CD4-positive, alpha-beta T cell (primary cell): ENCODE measurements around the gene ROCK2. TPM values are rescaled to one million over a fixed set of nuclear protein-coding genes. Genes with fewer than 3 reads are reported as not detected.

Source experiments
- ATAC-seq: fragments of 200-7000 bp; cut with Tn5 transposase; one replicate; pipeline ENCODE4 v1.10.0; 2022; ENCODE audit warnings: mild to moderate bottlenecking; ENCODE audit not compliant: poor library complexity
- CTCF ChIA-PET: fragments of 350-600 bp; sonication (Branson Sonifier 250); formaldehyde crosslinking; loops from one replicate; lab custom pipeline; 2021; ENCODE audit warnings: antibody characterized with exemption, inconsistent platforms; lab: Charles Lee
- POLR2A ChIA-PET: fragments of 350-600 bp; sonication (Branson Sonifier 250); formaldehyde crosslinking; loops from one replicate; lab custom pipeline; 2021; ENCODE audit warnings: antibody characterized with exemption, inconsistent platforms; lab: Charles Lee
- DNase-seq, 14 experiments: peaks; one replicate each; pipeline ENCODE4 v3.0.0-alpha.2; 2013 to 2020; ENCODE audit warnings: mixed read lengths in 2 of 14
- H3K27ac ChIP-seq, 2 donors: one replicate each; pipeline versions ENCODE4 v1.5.1 to v1.7.0; 2013; ENCODE audit warnings: low read length in 2 of 2, low read depth in 1 of 2, mild to moderate bottlenecking in 1 of 2
- H3K27me3 ChIP-seq, 2 experiments: 1 replicate in 1 of 2; 2 replicates in 1 of 2; pipeline versions ENCODE4 v1.6.1 to v1.7.0; 2013; ENCODE audit warnings: low read length in 2 of 2, control low read depth in 1 of 2, mild to moderate bottlenecking in 1 of 2, moderate library complexity in 1 of 2; ENCODE audit not compliant: insufficient read depth in 2 of 2, control insufficient read depth in 1 of 2
- H3K36me3 ChIP-seq: one replicate; pipeline ENCODE4 v1.6.1; 2013; ENCODE audit warnings: low read length, control low read depth; ENCODE audit not compliant: insufficient read depth
- H3K4me1 ChIP-seq: one replicate; pipeline ENCODE4 v1.6.1; 2013; ENCODE audit warnings: low read length, control low read depth; ENCODE audit not compliant: insufficient read depth
- H3K4me3 ChIP-seq: one replicate; pipeline ENCODE4 v1.5.1; 2013; ENCODE audit warnings: mild to moderate bottlenecking, low read length, moderate library complexity
- H3K9me3 ChIP-seq, 2 experiments: 1 replicate in 1 of 2; 2 replicates in 1 of 2; pipeline versions ENCODE4 v1.6.1 to v1.7.0; 2013; ENCODE audit warnings: low read length in 2 of 2, mild to moderate bottlenecking in 2 of 2, control low read depth in 1 of 2, moderate library complexity in 1 of 2; ENCODE audit not compliant: control insufficient read depth in 1 of 2, insufficient read depth in 1 of 2
- H3K27ac Mint-ChIP-seq: one replicate; pipeline ENCODE4 v1.8.0; 2020; ENCODE audit warnings: mixed read lengths
- H3K27me3 Mint-ChIP-seq: one replicate; pipeline ENCODE4 v1.8.0; 2021; ENCODE audit warnings: mixed read lengths
- H3K36me3 Mint-ChIP-seq: one replicate; pipeline ENCODE4 v1.8.0; 2021; ENCODE audit warnings: low read depth, mixed read lengths
- H3K4me1 Mint-ChIP-seq: one replicate; pipeline ENCODE4 v1.8.0; 2021; ENCODE audit warnings: low read depth, mixed read lengths
- H3K4me3 Mint-ChIP-seq: one replicate; pipeline ENCODE4 v1.8.0; 2020; ENCODE audit warnings: mild to moderate bottlenecking, mixed read lengths
- H3K9me3 Mint-ChIP-seq: one replicate; pipeline ENCODE4 v1.8.0; 2020; ENCODE audit warnings: mixed read lengths
- intact Hi-C, 2 experiments: fragments of 100-400 bp; cut with DNase I in 1 of 2; cut with micrococcal nuclease in 1 of 2; formaldehyde crosslinking; loops; one replicate each; pipeline versions ENCODE4 v1.15.1 to v1.9.0; 2023 to 2025; cut with DNase I, micrococcal nuclease
- total RNA-seq, 174 experiments: library from RNA in 2 of 174; stranded (reverse) in 2 of 174; gene quantifications; one replicate each; pipeline ENCODE4 v1.2.3 and lab custom pipeline; 2021 to 2026
- TF ChIP-seq, protein P1 (sequence below): fragments of 200-600 bp; IDR thresholded peaks from one replicate; pipeline ENCODE4 v1.8.0; 2022; ENCODE audit warnings: antibody characterized with exemption, mild to moderate bottlenecking

The ROCK2 gene
- total RNA-seq, 2 experiments from 2014 or later, result 6.9 to 9.4 TPM

GRCh38 chr2:11326677-11327211, 17.7 kb downstream of the ROCK2 start:
- Mint-ChIP-seq H3K4me1 (peaks cover 24% of the 10 kb centered on the region), H3K4me3 (no peak overlapping the region), H3K9me3 (no peaks in the 10 kb centered on the region), H3K27ac (no peak overlapping the region), H3K36me3 (no peaks in the 10 kb centered on the region), H3K27me3 (no peaks in the 10 kb centered on the region)
- TF ChIP-seq, protein P1, sequence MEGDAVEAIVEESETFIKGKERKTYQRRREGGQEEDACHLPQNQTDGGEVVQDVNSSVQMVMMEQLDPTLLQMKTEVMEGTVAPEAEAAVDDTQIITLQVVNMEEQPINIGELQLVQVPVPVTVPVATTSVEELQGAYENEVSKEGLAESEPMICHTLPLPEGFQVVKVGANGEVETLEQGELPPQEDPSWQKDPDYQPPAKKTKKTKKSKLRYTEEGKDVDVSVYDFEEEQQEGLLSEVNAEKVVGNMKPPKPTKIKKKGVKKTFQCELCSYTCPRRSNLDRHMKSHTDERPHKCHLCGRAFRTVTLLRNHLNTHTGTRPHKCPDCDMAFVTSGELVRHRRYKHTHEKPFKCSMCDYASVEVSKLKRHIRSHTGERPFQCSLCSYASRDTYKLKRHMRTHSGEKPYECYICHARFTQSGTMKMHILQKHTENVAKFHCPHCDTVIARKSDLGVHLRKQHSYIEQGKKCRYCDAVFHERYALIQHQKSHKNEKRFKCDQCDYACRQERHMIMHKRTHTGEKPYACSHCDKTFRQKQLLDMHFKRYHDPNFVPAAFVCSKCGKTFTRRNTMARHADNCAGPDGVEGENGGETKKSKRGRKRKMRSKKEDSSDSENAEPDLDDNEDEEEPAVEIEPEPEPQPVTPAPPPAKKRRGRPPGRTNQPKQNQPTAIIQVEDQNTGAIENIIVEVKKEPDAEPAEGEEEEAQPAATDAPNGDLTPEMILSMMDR, result no peak
- Histone ChIP-seq H3K27me3 (no peaks in the 10 kb centered on the region), H3K36me3 (no peaks in the 10 kb centered on the region), H3K9me3 (no peaks in the 10 kb centered on the region), H3K4me1 (peaks cover 5% of the 10 kb centered on the region), H3K27ac (no peak overlapping the region), H3K4me3 (no peak overlapping the region)
- DNase-seq (no peak), ATAC-seq (no peak)
- intact Hi-C loops, result no loop called here
- ChIA-PET CTCF (no interaction called here), POLR2A (interaction anchor here (1.4 kb wide), 1 partner anchor 17 kb away, joined by 6 read pairs; the partner anchor contains the start of gene ROCK2)

DNA sequence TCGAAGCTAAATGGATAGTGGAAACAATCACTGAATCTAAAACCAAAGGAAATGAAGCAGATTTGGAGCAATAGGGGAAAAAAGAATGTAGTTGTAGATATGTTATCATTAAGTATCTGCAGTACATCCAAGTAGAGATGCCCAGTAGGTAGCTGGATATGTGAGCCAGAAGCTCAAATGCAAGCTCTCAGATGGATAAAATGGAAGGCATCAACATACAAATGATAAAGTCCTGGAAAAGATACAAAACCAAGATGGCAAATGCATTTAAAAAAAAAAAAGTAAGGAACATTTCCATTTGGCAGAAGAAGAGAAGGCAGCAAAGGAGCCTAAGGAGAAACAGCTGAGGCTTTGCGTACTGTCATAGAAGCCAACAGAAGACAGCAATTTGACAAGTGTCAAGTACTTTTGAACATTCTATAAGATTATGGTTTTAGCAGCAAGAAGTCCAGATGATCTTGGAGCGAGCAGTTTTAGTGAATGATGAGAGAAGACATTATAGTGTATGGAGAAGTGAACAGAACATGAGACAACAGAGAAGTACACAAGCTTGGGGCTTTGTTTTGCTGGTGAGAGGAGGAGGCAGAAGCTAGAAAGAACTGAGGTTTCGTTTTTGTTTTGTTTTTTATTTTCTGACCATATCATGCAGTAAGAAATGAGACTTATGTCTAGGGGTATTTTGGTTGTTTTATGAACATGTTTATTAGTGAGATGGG, 18.3 kb downstream of the ROCK2 start:
- TF ChIP-seq, protein P1, result no peak
- Histone ChIP-seq H3K4me3 (no peak overlapping the region), H3K9me3 (no peaks in the 10 kb centered on the region), H3K4me1 (peaks cover 5% of the 10 kb centered on the region), H3K27ac (no peak overlapping the region), H3K27me3 (no peaks in the 10 kb centered on the region), H3K36me3 (no peaks in the 10 kb centered on the region)
- ChIA-PET CTCF (no interaction called here), POLR2A (interaction anchor here (1.3 kb wide), 1 partner anchor 18 kb away, joined by 4 read pairs; the partner anchor contains the start of gene ROCK2)
- Mint-ChIP-seq H3K4me1 (peaks cover 21% of the 10 kb centered on the region), H3K27me3 (no peaks in the 10 kb centered on the region), H3K36me3 (no peaks in the 10 kb centered on the region), H3K4me3 (no peak overlapping the region), H3K9me3 (no peaks in the 10 kb centered on the region), H3K27ac (no peak overlapping the region)
- ATAC-seq (no peak), DNase-seq (no peak)
- intact Hi-C loops, result no loop called here

- Histone ChIP-seq H3K27ac (no peak overlapping the region), H3K4me1 (no peaks in the 10 kb centered on the region), H3K36me3 (no peaks in the 10 kb centered on the region), H3K9me3 (no peaks in the 10 kb centered on the region), H3K27me3 (no peaks in the 10 kb centered on the region), H3K4me3 (no peak overlapping the region)
- DNase-seq (no peak), ATAC-seq (no peak)
- peaks cover 4% of the 10 kb centered on the region for H3K36me3 Mint-ChIP-seq
- TF ChIP-seq, protein P1, result no peak
- H3K4me1 Mint-ChIP-seq, result peaks cover 26% of the 10 kb centered on the region
- no peak overlapping the region for H3K27ac Mint-ChIP-seq
- no peaks in the 10 kb centered on the region for H3K27me3 Mint-ChIP-seq
- no peaks in the 10 kb centered on the region for H3K9me3 Mint-ChIP-seq
- CTCF ChIA-PET, result no interaction called here
- POLR2A ChIA-PET, result no interaction called here
- no peak overlapping the region for H3K4me3 Mint-ChIP-seq
- intact Hi-C loops, result no loop called here
Measured at GRCh38 chr2:11321847-11322246, 22.6 kb downstream of the ROCK2 start.
